ENCODE measurements around the gene MS4A15.

Gene MS4A15

DNA sequence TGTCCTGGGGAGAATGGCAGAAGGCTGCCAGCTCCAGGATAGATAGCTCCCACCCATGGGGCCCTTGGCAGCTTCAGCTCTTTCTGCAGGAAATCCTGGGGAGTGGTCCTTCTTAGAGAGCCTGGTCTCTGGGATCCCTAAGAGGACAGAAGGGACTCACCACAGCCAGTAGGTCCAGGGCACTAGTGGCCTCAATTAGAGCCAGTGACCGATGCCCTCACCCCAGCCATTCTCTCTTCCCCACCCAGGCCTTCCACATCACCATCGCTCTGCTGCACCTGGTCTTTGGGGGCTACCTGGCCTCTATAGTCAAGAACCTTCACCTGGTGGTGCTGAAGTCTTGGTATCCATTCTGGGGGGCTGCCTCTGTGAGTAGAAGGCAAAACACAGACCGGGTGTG, 34.1 kb downstream of the MS4A15 start:
- no peak overlapping the region for H2BK120ac ChIP-seq (ENCODE audit: low read depth, low read length)
- no peak overlapping the region for H3K4me2 ChIP-seq (ENCODE audit: insufficient read depth, low read length, poor library complexity, severe bottlenecking)
- H3K4ac ChIP-seq (ENCODE audit: low read length), result no peak overlapping the region
- no peak overlapping the region for H2BK5ac ChIP-seq (ENCODE audit: low read length)
- H3K36me3 ChIP-seq (replicated peaks in 1 of 2; ENCODE audit: control insufficient read depth in 2 of 2, insufficient read depth in 2 of 2, low read length in 2 of 2), result no peaks in the 10 kb centered on the region
- peaks cover 7 to 16% of the 10 kb centered on the region in 2 donors for H3K9me3 ChIP-seq (replicated peaks in 1 of 2; ENCODE audit: control insufficient read depth in 2 of 2, insufficient read depth in 1 of 2, low read depth in 1 of 2, low read length in 2 of 2)
- no peak overlapping the region for H3K9ac ChIP-seq (ENCODE audit: low read depth, low read length, poor library complexity)
- H2AFZ ChIP-seq (ENCODE audit: low read length), result no peak overlapping the region
- H3K4me1 ChIP-seq (ENCODE audit: control insufficient read depth in 2 of 2, insufficient read depth in 1 of 2, low read depth in 1 of 2, low read length in 2 of 2), result peaks cover 0 to 3% of the 10 kb centered on the region in 2 donors
- no peaks in the 10 kb centered on the region for H3K79me1 ChIP-seq (ENCODE audit: low read depth, low read length)
- no peak overlapping the region for H3K4me3 ChIP-seq (ENCODE audit: low read length in 2 of 2)
- no peak overlapping the region for H4K8ac ChIP-seq (ENCODE audit: low read depth, low read length)
- H3K27me3 ChIP-seq (ENCODE audit: control insufficient read depth in 3 of 3, insufficient read depth in 3 of 3, low read depth in 1 of 3, low read length in 3 of 3), result no peaks in the 10 kb centered on the region
- H3K14ac ChIP-seq (ENCODE audit: low read length), result no peak overlapping the region
- no peak overlapping the region for H3K23ac ChIP-seq (ENCODE audit: low read depth, low read length, poor library complexity)
- H4K91ac ChIP-seq (ENCODE audit: low read depth, low read length, poor library complexity), result no peak overlapping the region
- no peak for DNase-seq (ENCODE audit: low spot score)
- H2AK5ac ChIP-seq (ENCODE audit: low read depth, low read length), result no peak overlapping the region
- no peak overlapping the region for H3K27ac ChIP-seq (replicated peaks; ENCODE audit: low read length)
- no peak overlapping the region for H2BK12ac ChIP-seq (ENCODE audit: low read length)
- no peak overlapping the region for H3K18ac ChIP-seq (ENCODE audit: low read length)
- WGBS, 2 donors (ENCODE audit: extremely low coverage in 2 of 2, insufficient read length in 2 of 2, insufficient replicate concordance in 1 of 2), result no CpG with 5 or more reads among the region's 3 CpGs
- H2BK15ac ChIP-seq (ENCODE audit: low read length), result no peak overlapping the region

DNA sequence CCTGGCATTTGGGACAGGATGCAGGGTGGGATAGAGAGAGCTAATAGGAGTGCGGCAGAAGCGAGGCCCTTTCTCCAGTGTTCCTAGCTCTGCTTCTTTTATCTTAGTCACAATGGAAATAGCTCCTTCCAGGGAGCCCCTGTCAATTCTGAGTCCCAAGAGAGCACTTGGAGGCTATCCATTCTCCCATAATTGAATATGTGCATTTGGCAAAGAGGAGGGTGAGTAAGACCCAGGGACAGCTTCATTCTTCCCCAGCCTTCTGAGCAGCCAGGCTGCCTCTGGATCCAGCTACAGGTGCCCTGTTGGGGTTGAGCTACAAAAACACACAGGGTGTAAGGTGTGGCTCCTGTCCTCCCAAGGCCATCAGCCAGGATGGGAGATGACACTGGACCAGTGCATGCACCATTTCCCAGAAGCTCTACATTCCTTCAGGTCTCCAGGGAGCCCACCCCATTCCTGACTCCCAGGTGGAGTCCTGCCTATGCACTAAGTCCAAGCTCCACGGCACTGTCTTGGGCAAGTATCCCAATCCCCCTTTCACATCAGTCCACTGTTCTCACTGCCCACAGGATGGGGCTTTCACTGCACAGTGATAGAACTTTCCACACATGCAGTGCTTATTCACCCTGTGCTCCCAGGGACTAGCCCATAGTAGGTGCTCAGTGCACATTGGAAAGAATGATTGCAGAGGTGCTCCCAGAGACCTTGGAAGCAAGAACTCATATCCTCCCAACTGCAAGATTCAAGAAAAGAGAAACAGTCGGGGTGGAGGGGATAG, 34.7 kb downstream of the MS4A15 start:
- Histone ChIP-seq H3K18ac (ENCODE audit: low read length) (no peak overlapping the region), H3K4me1 (ENCODE audit: control insufficient read depth in 2 of 2, insufficient read depth in 1 of 2, low read depth in 1 of 2, low read length in 2 of 2) (no peaks in the 10 kb centered on the region), H3K14ac (ENCODE audit: low read length) (no peak overlapping the region), H3K4me3 (ENCODE audit: low read length in 2 of 2) (no peak overlapping the region), H3K9ac (ENCODE audit: low read depth, low read length, poor library complexity) (no peak overlapping the region), H3K36me3 (replicated peaks in 1 of 2; ENCODE audit: control insufficient read depth in 2 of 2, insufficient read depth in 2 of 2, low read length in 2 of 2) (no peaks in the 10 kb centered on the region), H2BK120ac (ENCODE audit: low read depth, low read length) (no peak overlapping the region), H3K9me3 (replicated peaks in 1 of 2; ENCODE audit: control insufficient read depth in 2 of 2, insufficient read depth in 1 of 2, low read depth in 1 of 2, low read length in 2 of 2) (peaks cover 7 to 16% of the 10 kb centered on the region in 2 donors), H4K8ac (ENCODE audit: low read depth, low read length) (no peak overlapping the region), H2BK15ac (ENCODE audit: low read length) (no peak overlapping the region), H3K4me2 (ENCODE audit: insufficient read depth, low read length, poor library complexity, severe bottlenecking) (no peak overlapping the region), H2AK5ac (ENCODE audit: low read depth, low read length) (no peak overlapping the region), H3K27ac (replicated peaks; ENCODE audit: low read length) (no peak overlapping the region), H3K79me1 (ENCODE audit: low read depth, low read length) (no peaks in the 10 kb centered on the region), H3K23ac (ENCODE audit: low read depth, low read length, poor library complexity) (no peak overlapping the region), H2BK5ac (ENCODE audit: low read length) (no peak overlapping the region), H3K4ac (ENCODE audit: low read length) (no peak overlapping the region), H3K27me3 (ENCODE audit: control insufficient read depth in 3 of 3, insufficient read depth in 3 of 3, low read depth in 1 of 3, low read length in 3 of 3) (no peaks in the 10 kb centered on the region), H2AFZ (ENCODE audit: low read length) (no peak overlapping the region), H2BK12ac (ENCODE audit: low read length) (no peak overlapping the region), H4K91ac (ENCODE audit: low read depth, low read length, poor library complexity) (no peak overlapping the region)
- DNase-seq (ENCODE audit: low spot score), result no peak
- WGBS, 2 donors (ENCODE audit: extremely low coverage in 2 of 2, insufficient read length in 2 of 2, insufficient replicate concordance in 1 of 2), result no CpG with 5 or more reads among the region's 4 CpGs

DNA sequence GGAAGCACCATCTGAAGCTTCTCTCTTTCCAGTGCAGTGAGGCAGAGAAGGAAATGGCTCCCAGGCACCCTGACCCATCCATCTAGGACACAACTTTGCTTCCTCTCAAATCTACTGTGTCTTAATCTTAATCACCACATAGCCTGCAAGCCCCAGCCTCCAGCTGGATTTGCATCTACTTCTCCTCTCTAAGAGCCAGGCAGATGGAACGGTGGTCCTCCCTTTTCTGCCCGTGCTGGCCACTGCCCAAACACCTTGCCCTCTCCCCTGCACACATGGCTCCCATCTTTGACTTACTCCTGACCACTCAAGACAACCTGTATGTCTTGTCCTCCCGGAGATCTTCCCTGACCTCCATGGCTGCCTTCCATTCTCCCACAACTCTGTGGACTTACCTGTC, 35.9 kb downstream of the MS4A15 start:
- no peak for DNase-seq (ENCODE audit: low spot score)
- H3K23ac ChIP-seq (ENCODE audit: low read depth, low read length, poor library complexity), result no peak overlapping the region
- no peak overlapping the region for H2BK15ac ChIP-seq (ENCODE audit: low read length)
- H3K4me1 ChIP-seq (ENCODE audit: control insufficient read depth in 2 of 2, insufficient read depth in 1 of 2, low read depth in 1 of 2, low read length in 2 of 2), result no peaks in the 10 kb centered on the region
- H3K18ac ChIP-seq (ENCODE audit: low read length), result no peak overlapping the region
- H3K14ac ChIP-seq (ENCODE audit: low read length), result no peak overlapping the region
- H2AK5ac ChIP-seq (ENCODE audit: low read depth, low read length), result no peak overlapping the region
- H3K27ac ChIP-seq (replicated peaks; ENCODE audit: low read length), result no peak overlapping the region
- no peak overlapping the region for H4K8ac ChIP-seq (ENCODE audit: low read depth, low read length)
- no peak overlapping the region for H3K4me2 ChIP-seq (ENCODE audit: insufficient read depth, low read length, poor library complexity, severe bottlenecking)
- H3K36me3 ChIP-seq (replicated peaks in 1 of 2; ENCODE audit: control insufficient read depth in 2 of 2, insufficient read depth in 2 of 2, low read length in 2 of 2), result no peaks in the 10 kb centered on the region
- no peak overlapping the region for H3K9ac ChIP-seq (ENCODE audit: low read depth, low read length, poor library complexity)
- H3K79me1 ChIP-seq (ENCODE audit: low read depth, low read length), result no peaks in the 10 kb centered on the region
- H4K91ac ChIP-seq (ENCODE audit: low read depth, low read length, poor library complexity), result no peak overlapping the region
- H3K4me3 ChIP-seq (ENCODE audit: low read length in 2 of 2), result no peak overlapping the region
- no peak overlapping the region for H2AFZ ChIP-seq (ENCODE audit: low read length)
- no CpG with 5 or more reads among the region's 3 CpGs for WGBS, 2 donors (ENCODE audit: extremely low coverage in 2 of 2, insufficient read length in 2 of 2, insufficient replicate concordance in 1 of 2)
- peaks cover 7 to 16% of the 10 kb centered on the region in 2 donors for H3K9me3 ChIP-seq (replicated peaks in 1 of 2; ENCODE audit: control insufficient read depth in 2 of 2, insufficient read depth in 1 of 2, low read depth in 1 of 2, low read length in 2 of 2)
- no peak overlapping the region for H2BK5ac ChIP-seq (ENCODE audit: low read length)
- no peaks in the 10 kb centered on the region for H3K27me3 ChIP-seq (ENCODE audit: control insufficient read depth in 3 of 3, insufficient read depth in 3 of 3, low read depth in 1 of 3, low read length in 3 of 3)
- no peak overlapping the region for H2BK120ac ChIP-seq (ENCODE audit: low read depth, low read length)
- no peak overlapping the region for H2BK12ac ChIP-seq (ENCODE audit: low read length)
- H3K4ac ChIP-seq (ENCODE audit: low read length), result no peak overlapping the region

DNA sequence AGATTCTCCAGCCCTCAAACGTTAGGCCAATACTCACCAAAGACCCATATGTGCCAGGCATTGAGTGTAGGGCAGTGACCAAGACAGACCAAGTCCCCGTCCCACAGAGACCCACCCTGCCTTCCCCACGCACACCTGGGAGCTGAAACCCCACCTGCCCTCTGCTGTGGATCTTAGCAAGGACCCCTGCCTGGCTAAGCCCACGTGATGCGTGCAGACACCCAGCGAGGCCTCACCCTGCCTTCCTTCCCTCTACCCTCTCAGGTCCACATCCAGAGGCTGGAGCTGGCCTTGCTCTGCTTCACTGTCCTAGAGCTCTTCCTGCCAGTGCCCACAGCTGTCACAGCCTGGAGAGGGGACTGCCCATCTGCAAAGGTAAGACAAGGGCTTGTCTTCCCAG, 38.6 kb downstream of the MS4A15 start:
- Histone ChIP-seq H4K8ac (ENCODE audit: low read depth, low read length) (no peak overlapping the region), H3K4ac (ENCODE audit: low read length) (no peak overlapping the region), H2BK12ac (ENCODE audit: low read length) (no peak overlapping the region), H3K27ac (replicated peaks; ENCODE audit: low read length) (no peak overlapping the region), H3K23ac (ENCODE audit: low read depth, low read length, poor library complexity) (peak overlapping the region; percentile 23), H2AK5ac (ENCODE audit: low read depth, low read length) (no peak overlapping the region), H3K4me2 (ENCODE audit: insufficient read depth, low read length, poor library complexity, severe bottlenecking) (no peak overlapping the region), H3K4me3 (ENCODE audit: low read length in 2 of 2) (no peak overlapping the region), H3K27me3 (ENCODE audit: control insufficient read depth in 3 of 3, insufficient read depth in 3 of 3, low read depth in 1 of 3, low read length in 3 of 3) (no peaks in the 10 kb centered on the region), H3K36me3 (replicated peaks in 1 of 2; ENCODE audit: control insufficient read depth in 2 of 2, insufficient read depth in 2 of 2, low read length in 2 of 2) (no peaks in the 10 kb centered on the region), H2BK5ac (ENCODE audit: low read length) (peak overlapping the region; percentile 55), H3K18ac (ENCODE audit: low read length) (no peak overlapping the region), H3K9me3 (replicated peaks in 1 of 2; ENCODE audit: control insufficient read depth in 2 of 2, insufficient read depth in 1 of 2, low read depth in 1 of 2, low read length in 2 of 2) (peaks cover 7 to 16% of the 10 kb centered on the region in 2 donors), H2BK15ac (ENCODE audit: low read length) (no peak overlapping the region), H3K14ac (ENCODE audit: low read length) (peak overlapping the region; percentile 92), H4K91ac (ENCODE audit: low read depth, low read length, poor library complexity) (no peak overlapping the region), H2AFZ (ENCODE audit: low read length) (no peak overlapping the region), H2BK120ac (ENCODE audit: low read depth, low read length) (no peak overlapping the region), H3K4me1 (ENCODE audit: control insufficient read depth in 2 of 2, insufficient read depth in 1 of 2, low read depth in 1 of 2, low read length in 2 of 2) (no peaks in the 10 kb centered on the region), H3K9ac (ENCODE audit: low read depth, low read length, poor library complexity) (no peak overlapping the region), H3K79me1 (ENCODE audit: low read depth, low read length) (no peaks in the 10 kb centered on the region)
- no peak for DNase-seq (ENCODE audit: low spot score)
- whole genome bisulfite sequencing, 2 donors (ENCODE audit: extremely low coverage in 2 of 2, insufficient read length in 2 of 2, insufficient replicate concordance in 1 of 2), result no CpG with 5 or more reads among the region's 6 CpGs

Data from neuronal stem cell (in vitro differentiated cells).